Renal cortex interstitium (tissue), 11 donors: ENCODE data around the gene VAMP1. TPM values are rescaled to one million over a fixed set of nuclear protein-coding genes. Genes with fewer than 3 reads are reported as not detected.

Source experiments
- DNase-seq, 11 donors: peaks; one replicate each; pipeline ENCODE4 v3.0.0-alpha.2; 2013; ENCODE audit warnings: low read depth in 9 of 11, low spot score in 4 of 11; ENCODE audit errors: extremely low read depth in 1 of 11
- polyA plus RNA-seq, 3 donors: library from polyadenylated mRNA; unstranded; fragments of 120-200 nt; gene quantifications; one replicate each; pipeline ENCODE4 v1.2.1, GENCODE V29; 2013; ENCODE audit not compliant: insufficient read length in 3 of 3

VAMP1 gene
- polyA plus RNA-seq, 3 donors, result 10.3 to 12.6 (median 11.5) TPM

- DNase-seq, result no peak
Measured at GRCh38 chr12:6458281-6459003, 12.0 kb downstream of the VAMP1 start.

- DNase-seq, result no peak
Measured at GRCh38 chr12:6457220-6457945, 13.1 kb downstream of the VAMP1 start.

DNA sequence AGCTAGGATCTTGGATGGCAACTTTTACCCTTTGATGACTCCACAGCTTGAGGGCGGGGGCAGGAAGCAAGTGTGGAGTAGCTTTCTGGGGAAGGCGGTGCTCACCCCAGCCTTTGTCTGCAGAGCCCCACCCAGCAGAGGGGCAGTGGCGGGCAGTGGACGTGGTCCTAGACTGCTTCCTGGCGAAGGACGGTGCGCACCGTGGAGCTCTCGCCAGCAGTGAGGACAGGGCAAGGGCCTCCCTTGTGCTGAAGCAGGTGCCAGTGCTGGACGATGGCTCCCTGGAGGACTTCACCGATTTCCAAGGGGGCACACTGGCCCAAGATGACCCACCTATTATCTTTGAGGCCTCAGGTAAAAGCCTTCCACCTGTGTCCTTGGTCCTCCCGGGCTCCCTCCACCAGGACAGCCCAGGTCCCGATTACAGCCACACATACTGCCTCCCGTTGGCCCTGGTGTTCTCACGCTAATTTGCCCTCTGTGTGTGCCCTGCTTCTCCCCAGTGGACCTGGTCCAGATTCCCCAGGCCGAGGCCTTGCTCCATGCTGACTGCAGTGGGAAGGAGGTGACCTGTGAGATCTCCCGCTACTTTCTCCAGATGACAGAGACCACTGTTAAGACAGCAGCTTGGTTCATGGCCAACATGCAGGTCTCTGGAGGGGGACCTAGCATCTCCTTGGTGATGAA, 17.4 kb downstream of the VAMP1 start:
- DNase-seq, result no peak

- no peak for DNase-seq
Measured at GRCh38 chr12:6452245-6452943, 18.1 kb downstream of the VAMP1 start.

DNA sequence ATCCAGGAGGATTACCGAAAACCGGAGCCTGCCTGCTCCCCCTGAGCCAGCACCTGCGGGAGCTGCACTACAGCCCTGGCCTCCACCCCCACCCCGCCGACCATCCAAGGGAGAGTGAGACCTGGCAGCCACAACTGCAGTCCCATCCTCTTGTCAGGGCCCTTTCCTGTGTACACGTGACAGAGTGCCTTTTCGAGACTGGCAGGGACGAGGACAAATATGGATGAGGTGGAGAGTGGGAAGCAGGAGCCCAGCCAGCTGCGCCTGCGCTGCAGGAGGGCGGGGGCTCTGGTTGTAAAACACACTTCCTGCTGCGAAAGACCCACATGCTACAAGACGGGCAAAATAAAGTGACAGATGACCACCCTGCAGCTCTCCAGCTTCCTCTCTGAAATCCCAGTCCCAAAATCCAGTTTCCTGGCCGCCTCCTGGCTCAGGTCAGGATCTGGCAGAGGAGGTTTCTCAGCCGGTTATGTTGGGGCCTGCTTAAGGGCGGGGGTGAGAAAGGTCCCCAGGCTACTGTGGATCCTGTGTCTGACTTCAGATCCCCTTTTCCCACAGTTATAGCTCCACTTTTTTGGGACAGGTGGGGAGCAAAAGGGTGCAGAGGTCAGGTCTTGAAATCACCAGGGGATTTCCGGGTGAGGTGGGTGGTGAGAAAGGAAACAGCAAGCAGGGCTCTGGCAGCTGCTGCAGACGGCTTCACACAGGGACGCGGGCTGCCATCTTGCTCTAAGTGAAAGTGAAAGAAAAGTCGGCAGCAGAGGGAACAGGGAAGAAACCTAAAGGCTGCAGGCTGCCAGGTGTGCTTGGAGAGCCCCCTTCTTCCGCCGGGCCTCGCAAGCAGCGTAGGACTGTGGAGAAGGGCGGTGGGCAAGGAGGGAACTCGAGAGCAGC, 18.9 kb downstream of the VAMP1 start, which contains the start of gene TAPBPL:
TSS of gene TAPBPL (plus strand) at position 695 of the 897 bp plus-strand sequence. CDS start 207 bp downstream, outside the sequence.
- DNase-seq, result peak in 10 of 11 donors; percentile 68 to 86 (median 80)

- no peak for DNase-seq
Measured at GRCh38 chr12:6450869-6451347, 19.6 kb downstream of the VAMP1 start.

DNA sequence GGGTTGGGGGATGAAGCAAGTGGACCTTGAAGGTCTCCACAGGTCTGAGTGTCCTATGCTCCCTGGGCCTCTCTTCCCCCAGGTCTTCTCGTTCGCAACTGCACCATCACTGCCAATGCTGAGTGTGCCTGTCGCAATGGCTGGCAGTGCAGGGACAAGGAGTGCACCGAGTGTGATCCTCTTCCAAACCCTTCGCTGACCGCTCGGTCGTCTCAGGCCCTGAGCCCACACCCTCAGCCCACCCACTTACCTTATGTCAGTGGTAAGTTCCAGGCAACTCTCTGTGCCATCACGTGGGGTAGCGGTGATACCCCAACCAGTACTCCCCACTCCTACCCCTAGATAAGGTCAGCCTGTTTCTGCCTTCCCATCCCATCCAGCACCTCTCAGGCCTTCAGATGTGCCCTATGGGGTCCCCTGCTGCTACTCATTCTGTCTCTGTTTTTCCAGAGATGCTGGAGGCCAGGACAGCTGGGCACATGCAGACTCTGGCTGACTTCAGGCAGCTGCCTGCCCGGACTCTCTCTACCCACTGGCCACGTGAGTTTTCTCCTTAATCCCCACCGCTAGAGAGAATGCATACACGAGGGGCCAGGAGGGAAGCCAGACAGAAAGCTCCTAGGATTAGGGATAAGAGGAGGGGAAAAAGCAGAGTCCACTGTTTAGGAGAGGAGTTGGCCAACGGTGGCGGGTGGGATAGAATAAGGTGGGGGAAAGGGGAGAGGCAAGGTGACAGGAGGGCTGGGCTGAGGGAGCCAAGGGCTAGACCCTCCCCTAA, 20.2 kb downstream of the VAMP1 start:
- no peak for DNase-seq

GRCh38 chr12:6444704-6445688, 25.5 kb downstream of the VAMP1 start, which contains the start of gene CD27:
Gene CD27 (plus strand): TSS chr12:6444955. CDS start chr12:6445096, 141 bp downstream.
- no peak for DNase-seq

- no peak for DNase-seq
Measured at GRCh38 chr12:6444031-6444430, 26.4 kb downstream of the VAMP1 start.

GRCh38 chr12:6443361-6443983, 27.0 kb downstream of the VAMP1 start:
- no peak for DNase-seq

DNA sequence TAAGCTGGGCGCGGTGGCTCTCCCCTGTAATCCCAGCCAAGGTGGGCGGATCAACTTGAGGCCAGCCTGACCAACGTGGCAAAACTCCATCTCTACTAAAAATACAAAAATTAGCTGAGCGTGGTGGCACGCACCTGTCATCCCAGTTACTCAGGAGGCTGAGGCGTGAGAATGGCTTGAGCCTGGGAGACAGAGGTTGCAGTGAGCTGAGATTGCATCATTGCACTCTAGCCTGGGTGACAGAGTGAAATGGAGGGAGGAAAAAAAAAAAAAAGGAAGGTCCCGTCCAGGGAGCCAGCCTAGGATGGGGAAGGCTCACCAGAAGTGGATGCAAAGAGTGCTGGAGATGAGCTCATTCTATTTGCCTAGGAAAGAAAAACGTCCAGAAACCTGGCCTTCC, 27.6 kb downstream of the VAMP1 start:
- DNase-seq, result no peak

DNA sequence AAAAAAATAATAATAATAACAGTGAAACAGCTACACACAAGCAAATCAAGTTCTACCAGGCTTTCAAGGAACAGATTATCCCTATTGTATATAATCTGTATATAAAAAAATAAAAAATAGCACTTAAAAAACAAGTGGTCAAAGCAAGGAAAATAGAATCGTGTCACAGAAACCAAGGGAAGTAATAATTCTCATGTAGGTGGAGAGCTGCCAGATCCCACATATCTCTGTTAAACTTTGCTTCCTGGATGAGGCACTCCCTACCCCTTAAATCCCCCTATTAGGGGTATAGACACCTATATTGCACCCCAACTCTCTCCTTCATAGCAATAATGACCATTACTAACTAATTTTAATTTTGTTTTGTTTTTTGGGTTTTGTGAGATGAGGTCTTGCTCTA, 30.1 kb downstream of the VAMP1 start:
- no peak for DNase-seq

DNA sequence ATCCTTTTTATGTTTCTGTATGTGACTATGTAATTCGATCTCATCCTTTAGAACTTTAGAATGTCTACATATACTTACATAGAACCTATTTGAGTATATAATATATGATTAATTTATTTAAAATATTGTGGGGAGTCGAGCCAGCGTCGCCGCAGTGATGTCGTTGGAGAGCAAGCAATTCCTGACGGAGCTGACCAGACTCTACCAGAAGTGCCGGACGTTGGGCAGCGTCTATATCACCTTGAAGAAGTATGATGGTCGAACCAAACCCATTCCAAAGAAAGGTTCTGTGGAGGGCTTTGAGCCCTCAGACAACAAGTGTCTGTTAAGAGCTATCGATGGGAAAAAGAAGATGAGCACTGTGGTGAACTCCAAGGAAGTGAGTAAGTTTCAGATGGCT, 32.1 kb downstream of the VAMP1 start:
- no peak for DNase-seq

DNA sequence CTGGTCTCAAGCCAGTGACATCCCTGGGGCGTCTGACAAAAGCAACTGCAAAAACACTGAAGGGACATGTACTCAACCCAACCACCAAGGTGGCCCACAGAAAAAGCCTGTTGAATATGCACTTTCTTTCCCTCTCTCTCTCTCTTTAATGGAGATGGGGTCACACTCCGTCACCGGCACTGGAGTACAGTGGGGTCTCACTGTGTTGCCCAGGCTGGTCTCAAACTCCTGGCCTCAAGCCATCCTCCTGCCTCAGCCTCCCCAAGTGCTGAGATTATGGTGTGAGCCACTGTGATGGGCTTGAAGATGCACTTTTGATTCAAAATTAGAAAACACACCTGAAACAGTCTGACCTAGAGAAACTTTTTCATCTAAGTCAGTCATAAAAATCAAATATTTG, 32.9 kb downstream of the VAMP1 start:
- DNase-seq, result no peak

DNA sequence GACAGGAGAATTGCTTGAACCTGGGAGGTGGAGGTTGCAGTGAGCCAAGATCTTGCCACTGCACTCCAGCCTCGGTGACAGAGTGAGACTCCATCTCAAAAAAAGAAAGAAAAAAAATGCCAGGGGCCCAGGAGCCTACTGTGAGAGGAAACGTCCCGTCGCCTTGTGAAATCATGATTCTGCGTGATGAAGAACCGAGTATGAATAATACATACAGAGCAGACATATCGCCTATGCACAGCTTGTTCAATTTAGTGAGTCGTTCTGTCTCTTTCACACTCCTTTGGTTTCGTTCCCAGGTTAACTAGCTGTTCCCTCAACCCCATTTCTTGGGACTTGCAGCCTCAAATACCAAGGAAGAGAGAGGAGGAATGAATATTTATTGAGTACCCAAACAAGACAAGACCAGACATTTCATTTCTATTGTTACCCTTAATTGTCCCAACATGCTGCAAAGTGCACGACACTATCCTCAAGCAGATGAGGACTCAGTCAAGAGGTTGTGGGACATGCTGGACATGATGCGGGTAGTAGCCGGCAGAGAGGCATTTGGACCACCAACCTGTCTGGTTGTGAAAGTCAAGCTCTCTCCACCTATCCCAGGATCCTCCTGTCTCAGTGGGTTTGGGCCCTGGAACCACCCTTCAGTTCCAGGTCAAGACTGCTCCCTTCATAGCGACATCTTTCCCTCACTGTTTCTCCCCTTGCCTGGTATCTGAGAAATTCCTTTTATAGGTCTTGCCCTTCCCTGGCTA, 34.3 kb downstream of the VAMP1 start:
- no peak for DNase-seq
